Skin epidermis (tissue), 12 donors: ENCODE data around the gene PTPRN2.
"Not testable (repeated sequence)": the region's sequence is repeated elsewhere in the genome, so short reads cannot be mapped to it uniquely, and the experiment has no call there.

Source experiments
- H3K27ac ChIP-seq, 21 experiments: fragments of 200-600 bp; sonication (generic) in 11 of 21; one replicate each; pipeline ENCODE4 v1.5.0; 2020; ENCODE audit warnings: mild to moderate bottlenecking in 3 of 21, inconsistent platforms in 2 of 21, moderate library complexity in 2 of 21
- H3K4me3 ChIP-seq, 7 experiments: fragments of 200-600 bp; sonication (generic) in 2 of 7; one replicate each; pipeline ENCODE4 v1.5.0; 2020; ENCODE audit warnings: inconsistent platforms in 2 of 7, mild to moderate bottlenecking in 2 of 7, moderate library complexity in 1 of 7

The PTPRN2 gene

DNA sequence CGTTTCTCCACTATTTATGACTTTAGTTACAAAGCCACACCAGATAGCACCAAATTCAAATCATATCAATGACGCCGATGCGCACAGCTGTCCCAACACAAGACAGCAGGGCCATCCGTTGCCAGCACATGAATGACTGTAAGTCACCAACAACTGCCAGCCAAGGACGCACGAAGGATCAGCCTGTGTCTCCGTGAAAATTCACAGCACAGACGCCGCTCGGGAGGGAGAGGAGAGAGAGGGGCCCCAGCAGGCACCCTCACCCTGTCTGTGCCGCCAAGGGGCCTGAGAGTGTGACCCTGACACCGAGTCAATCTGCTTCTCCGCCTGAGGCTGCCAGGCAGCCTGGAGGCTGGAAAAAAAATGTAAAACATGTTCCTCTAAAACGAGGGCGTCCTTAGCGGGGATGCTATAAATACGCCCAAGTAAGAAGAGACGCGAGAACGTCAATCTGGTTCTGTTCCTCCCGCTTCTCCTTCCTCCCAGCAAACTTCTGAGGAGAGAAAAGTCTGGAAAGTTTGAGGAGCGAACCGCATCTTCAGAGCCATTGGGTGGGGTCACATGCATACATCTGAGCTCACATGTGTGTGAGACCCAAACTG lies 111.2 kb downstream of the PTPRN2 start:
- H3K4me3 ChIP-seq, result no peak overlapping the region
- no peak overlapping the region for H3K27ac ChIP-seq

DNA sequence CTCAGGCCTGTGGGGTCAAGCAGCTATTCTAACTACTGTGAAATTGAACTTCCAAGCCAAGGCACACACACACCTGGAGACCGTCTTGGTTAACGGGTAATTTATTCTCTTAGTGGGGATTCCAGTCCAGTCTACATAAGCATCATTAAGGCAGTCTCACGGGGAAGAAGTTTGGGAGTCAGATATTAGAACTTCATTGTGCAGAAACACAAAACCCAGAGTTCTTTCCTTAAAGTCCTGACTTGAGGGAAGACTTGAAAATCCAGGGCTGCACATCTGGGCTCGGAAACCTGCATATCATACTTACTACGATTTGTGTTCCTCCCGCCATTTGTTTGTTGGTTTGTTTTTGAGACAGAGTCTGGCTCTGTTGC lies 112.0 kb downstream of the PTPRN2 start:
- Histone ChIP-seq H3K4me3 (no peak overlapping the region), H3K27ac (no peak overlapping the region)

DNA sequence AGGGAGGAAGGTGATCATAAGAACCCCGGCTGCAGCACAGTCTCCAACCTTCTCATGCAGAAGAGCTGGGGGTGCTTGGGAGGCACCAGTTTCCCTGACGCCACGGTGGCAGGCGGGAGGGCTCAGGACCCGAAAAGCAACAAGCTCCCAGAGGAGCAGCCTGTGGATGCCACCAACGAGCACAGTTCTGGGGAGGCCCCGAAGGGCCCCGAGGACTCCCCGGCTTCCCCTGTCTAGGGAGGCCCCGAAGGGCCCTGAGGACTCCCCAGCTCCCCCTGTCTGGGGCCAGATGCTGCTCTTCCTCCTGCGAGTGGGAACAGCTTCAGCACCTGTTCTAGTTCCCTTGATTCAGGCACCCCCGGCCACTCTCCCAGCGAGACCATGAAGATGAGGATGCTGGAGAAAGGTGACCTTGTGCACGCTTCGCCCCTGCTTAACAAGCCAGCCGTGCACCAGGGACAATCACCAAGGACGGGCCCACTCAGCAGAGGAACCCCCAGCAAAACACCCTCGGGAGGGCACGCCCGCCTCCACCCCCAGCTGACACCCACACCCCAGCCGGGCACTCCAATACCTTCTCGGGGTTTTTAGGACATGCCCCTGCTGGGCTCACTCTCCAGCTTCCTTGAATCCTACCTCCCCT lies 112.5 kb downstream of the PTPRN2 start:
- Histone ChIP-seq H3K4me3 (no peak overlapping the region), H3K27ac (no peak overlapping the region)

- no peak overlapping the region for H3K4me3 ChIP-seq
- no peak overlapping the region for H3K27ac ChIP-seq
Measured at GRCh38 chr7:158474488-158474887, 113.1 kb downstream of the PTPRN2 start.

DNA sequence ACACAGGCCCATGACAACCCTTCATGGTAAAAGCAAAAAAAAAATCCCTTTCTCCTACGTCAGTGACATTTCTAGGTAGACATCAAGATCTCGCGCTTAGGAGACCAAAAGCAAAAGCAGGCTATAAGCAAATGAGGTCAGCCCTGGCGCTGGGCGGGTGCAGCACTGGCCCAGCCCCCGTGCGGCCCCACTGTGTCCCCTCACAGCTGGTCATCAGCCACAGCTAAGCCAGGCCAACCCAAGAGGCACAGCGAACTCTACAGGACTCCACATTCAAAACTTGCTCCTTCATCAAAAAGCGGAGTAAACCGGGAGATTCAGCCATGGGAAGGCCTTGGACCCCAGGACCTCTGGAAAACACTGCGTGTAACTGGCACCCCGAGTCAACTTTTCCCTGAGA lies 113.7 kb downstream of the PTPRN2 start:
- H3K27ac ChIP-seq, result no peak overlapping the region
- H3K4me3 ChIP-seq, result no peak overlapping the region

DNA sequence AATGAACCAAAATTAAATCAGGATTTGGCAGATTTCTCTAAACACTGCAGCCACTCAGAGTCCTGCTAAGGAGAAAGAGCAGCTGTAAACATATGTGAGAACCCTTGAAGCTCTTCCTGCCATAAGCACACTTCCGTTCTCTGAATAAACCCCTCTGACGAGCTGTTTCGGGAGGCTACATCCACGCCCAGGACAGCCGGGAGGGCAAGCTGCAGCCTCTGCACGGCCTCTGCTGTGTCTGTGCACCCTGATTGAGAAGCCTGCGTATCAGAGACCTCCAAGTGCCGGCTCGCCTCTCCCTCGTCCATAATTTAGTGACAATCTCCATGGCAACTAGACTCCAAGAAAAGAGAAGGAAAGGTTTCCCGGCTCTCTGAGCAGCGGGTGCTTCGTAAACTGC lies 114.4 kb downstream of the PTPRN2 start:
- Histone ChIP-seq H3K4me3 (no peak overlapping the region), H3K27ac (no peak overlapping the region)

DNA sequence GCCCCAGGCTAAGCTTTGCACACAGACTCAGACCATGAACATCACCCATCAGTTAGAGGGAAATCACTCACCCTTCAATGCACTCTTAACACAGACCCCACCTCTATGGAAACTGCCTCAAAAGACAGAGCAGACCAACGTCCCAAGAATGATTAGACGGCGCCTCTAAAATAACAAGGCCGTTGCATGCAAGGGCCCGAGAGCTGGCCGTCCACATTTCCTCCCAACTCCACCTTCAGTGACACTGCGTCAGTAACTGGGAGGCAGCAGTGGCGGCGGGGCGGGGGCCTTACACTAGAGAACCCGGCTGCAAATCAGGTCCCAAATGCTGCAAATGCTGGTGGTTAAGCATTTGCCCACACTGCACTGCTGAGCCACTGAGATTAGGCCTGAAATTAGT lies 115.0 kb downstream of the PTPRN2 start:
- no peak overlapping the region for H3K4me3 ChIP-seq
- H3K27ac ChIP-seq, result no peak overlapping the region

GRCh38 chr7:158471716-158472115 lies 115.9 kb downstream of the PTPRN2 start:
- Histone ChIP-seq H3K27ac (no peak overlapping the region), H3K4me3 (no peak overlapping the region)

DNA sequence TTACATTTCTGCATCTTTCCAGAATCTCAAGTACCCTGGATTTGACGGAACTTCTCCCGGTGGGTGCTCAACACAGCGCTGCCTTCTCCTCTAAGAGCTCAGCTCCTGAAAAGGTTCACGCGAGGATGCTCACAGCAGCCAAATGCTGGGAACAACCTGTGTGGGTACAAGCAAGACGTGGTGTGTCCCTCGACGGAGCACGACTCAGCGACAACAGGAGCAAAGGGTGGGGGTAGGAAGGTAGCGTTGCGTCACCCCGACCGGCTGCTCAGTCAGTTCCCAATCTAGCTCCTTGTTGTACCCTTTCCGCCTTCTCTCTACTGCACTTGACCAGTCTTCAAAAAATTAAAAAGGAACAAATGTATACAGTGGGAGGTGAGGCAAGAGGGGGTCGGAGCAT lies 117.3 kb downstream of the PTPRN2 start:
- H3K27ac ChIP-seq, result no peak overlapping the region
- no peak overlapping the region for H3K4me3 ChIP-seq

- no peak overlapping the region for H3K27ac ChIP-seq
Measured at GRCh38 chr7:158469396-158470051, 118.1 kb downstream of the PTPRN2 start.

DNA sequence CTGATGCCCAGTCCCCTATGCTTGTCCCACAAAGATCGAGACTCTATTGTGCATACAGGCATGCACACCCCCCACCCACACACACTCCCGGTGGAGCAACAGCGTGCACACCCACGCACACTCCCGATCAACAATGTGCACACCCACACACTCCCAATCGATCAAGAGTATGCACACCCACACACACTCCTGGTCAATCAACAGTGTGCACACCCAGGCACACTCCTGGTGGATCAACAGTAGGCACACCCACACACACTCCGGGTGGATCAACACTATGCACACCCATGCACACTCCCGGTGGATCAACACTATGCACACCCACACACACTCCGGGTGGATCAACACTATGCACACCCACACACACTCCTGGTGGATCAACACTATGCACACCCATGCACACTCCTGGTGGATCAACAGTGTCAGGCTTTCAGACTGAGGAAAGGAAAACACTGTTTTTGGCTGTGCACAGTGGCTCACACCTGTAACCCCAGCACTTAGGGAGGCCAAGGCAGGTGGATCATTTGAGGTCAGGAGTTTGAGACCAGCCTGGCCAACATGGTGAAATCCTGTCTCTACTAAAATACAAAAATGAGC lies 118.8 kb downstream of the PTPRN2 start:
- Histone ChIP-seq H3K4me3 (no peak overlapping the region), H3K27ac (no peak overlapping the region)

More at GRCh38 chr7:158469396-158470051, 118.1 kb downstream of the PTPRN2 start:
- no peak overlapping the region for H3K4me3 ChIP-seq

DNA sequence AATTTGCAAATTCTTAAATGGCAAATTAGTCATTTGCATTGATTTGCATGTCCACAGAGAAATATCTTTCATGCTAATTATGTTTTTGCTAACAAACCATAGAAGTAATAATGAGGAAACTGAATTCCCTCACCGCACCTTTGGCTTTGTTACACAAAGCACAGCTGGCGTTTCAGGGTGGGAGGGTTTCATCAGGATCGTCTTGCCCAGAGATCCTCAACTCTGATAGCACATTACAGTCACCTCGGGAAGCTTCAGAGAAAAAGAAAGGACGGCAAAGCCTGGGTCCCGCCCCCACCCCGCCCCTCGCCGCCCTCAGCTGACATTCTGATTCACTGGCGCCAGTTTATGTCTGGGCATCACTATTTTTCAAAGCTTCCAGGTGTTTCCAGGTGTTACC lies 119.4 kb downstream of the PTPRN2 start:
- no peak overlapping the region for H3K27ac ChIP-seq

DNA sequence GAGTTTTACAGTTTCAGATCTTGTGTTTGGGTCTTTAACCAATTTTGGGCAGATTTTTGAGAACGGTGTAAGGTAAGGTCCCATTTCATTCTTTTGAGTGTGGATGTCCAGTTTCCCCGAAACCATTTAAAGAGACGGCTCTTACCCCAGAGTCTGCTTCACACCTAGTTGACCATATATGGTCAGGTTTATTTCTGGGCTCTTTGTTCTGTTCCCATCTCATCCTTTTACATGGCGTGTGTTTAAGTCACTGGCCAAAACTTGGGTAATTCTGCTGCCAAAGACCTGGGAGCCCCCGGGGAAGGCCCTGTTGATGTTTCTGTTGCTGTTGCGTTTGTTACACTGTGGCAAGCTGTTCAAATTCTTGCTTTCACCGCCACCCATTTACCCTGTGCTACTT lies 120.1 kb downstream of the PTPRN2 start:
- Histone ChIP-seq H3K27ac (no peak overlapping the region), H3K4me3 (no peak overlapping the region)

More for the DNA sequence above, 119.4 kb downstream of the PTPRN2 start:
- no peak overlapping the region for H3K4me3 ChIP-seq

DNA sequence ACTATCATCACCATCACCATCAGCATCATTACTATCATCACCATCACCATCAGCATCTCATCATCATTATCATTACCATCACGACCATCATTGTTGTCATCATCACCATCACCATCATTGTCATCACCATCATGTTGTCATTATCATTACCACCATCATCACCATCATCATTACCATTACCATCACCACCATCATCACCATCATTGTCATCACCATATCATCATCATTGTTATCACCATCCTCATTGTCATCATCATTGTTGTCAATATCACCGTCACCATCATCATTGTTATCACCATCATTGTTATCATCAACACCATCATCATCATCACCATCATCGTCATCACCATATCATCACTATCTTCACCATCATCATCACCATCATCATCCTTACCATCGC lies 124.3 kb downstream of the PTPRN2 start:
- Histone ChIP-seq H3K27ac (no peak overlapping the region), H3K4me3 (no peak overlapping the region)

DNA sequence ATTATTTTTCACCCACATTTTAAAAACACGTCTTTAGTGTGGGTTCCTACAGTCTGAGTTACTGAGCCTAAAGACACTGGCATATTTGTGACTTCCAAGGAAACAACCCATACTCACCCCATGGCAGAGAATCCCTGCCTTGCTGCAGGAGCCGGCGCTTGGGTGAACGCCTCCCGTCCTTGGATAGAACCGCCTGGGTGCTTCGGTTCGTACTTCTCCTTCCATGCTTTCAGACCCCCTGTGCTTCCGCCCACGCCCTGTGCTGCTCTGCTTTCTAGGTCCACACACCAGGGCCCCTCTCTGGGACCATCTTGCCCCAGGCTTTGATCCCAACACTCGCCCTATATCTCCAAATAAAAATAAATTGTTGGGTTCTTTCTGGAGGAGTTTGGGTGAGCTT lies 125.8 kb downstream of the PTPRN2 start:
- no peak overlapping the region for H3K27ac ChIP-seq
- no peak overlapping the region for H3K4me3 ChIP-seq

DNA sequence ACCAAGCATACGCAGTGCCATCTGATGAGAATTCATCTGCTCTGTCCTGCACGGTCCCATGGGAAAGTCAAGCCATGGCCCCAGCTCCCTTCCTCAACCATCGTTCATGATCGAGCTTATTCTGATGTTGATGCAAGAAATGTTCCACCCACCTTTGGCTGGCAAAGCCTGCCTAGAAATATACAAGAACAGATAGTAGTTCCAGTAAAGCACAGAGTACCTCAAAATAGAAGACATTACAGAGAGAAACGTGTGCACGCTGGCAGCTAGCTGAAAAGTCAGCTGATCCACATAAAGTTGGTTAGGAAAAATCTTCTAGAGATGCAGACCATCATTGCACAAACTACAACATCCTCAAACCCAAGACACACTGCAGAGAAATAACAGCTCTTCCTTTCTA lies 127.0 kb downstream of the PTPRN2 start:
- H3K4me3 ChIP-seq, result no peak overlapping the region
- H3K27ac ChIP-seq, result no peak overlapping the region

DNA sequence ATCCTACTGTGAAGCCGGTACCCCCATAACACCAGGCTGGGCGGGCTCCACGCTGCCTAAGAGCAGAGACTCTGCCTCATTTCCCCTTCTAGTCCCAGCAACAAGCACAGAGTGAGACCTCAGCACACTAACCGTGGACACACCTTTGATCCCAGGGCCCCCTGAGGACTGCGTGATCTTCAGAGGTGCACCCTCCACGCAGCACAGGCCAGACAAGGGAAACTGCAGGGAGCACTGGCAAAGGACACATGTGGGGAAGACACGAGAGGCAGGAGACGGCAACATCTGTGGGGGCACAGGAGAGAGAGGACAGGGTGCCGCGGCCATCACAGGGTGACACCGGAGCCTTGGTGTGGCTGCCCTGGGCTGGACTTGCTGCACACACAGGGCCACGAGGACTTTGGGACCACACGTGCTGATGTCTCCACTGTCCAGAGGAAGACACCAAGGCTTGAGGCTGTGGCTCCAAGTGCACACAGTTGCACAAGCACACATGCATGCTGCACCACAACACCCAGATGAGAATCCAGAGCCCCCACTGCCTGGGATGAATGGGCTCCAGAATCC lies 128.8 kb downstream of the PTPRN2 start:
- H3K4me3 ChIP-seq, result no peak overlapping the region
- H3K27ac ChIP-seq, result no peak overlapping the region

GRCh38 chr7:158458096-158458495 lies 129.5 kb downstream of the PTPRN2 start:
- Histone ChIP-seq H3K4me3 (no peak overlapping the region), H3K27ac (no peak overlapping the region)

DNA sequence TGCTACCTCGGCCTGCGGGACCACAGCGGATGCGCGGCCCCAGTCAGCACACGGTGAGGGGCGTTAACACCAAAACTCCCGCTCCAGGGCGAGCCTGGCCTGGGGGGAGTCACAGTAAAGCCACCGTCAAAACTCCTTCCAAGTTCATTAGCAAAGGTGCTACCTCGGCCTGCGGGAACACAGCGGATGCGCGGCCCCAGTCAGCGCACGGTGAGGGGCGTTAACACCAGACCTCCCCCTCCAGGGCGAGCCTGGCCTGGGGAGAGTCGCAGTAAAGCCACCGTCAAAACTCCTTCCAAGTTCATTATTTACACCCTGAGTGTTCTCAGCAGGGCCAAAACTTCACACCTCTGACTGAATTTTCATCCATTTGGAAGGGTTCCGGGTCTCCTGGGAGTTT lies 130.0 kb downstream of the PTPRN2 start:
- H3K4me3 ChIP-seq, H3K27ac ChIP-seq: not testable (repeated sequence)

GRCh38 chr7:158454631-158455030 lies 133.0 kb downstream of the PTPRN2 start:
- H3K27ac ChIP-seq, result no peak overlapping the region
- H3K4me3 ChIP-seq, result no peak overlapping the region

DNA sequence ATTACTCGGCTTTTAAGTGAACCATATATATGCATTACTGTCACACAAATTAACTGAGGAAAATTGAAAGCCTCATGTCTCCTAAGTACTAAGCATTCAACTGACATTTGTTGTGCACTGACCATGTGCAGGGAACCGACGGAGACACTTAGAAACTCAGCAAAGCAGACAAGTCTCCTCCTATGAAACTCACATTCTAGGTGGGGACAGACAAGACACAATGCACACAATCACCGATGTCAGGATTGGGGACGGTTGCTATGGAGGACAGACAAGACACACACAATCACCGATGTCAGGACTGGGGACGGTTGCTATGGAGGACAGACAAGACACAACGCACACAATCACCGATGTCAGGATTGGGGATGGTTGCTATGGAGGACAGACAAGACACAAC lies 134.0 kb downstream of the PTPRN2 start:
- Histone ChIP-seq H3K27ac (no peak overlapping the region), H3K4me3 (no peak overlapping the region)
